ENCODE results near the gene LUC7L3.
"Not testable (repeated sequence)": the region's sequence is repeated elsewhere in the genome, so short reads cannot be mapped to it uniquely, and the experiment has no call there.

LUC7L3 gene

GRCh38 chr17:50710650-50711049 is 8.8 kb upstream of the LUC7L3 start:
- DNase-seq = no peak

- no peak for DNase-seq
These were observed 6.8 kb upstream of the LUC7L3 start for GRCh38 chr17:50712641-50713040.

- no peak for DNase-seq
These were observed 3.9 kb upstream of the LUC7L3 start for GRCh38 chr17:50715471-50715870.

- DNase-seq = no peak
These were observed 756 bp downstream of the LUC7L3 start for GRCh38 chr17:50719924-50720794.

- no peak for DNase-seq
These were observed 2.0 kb downstream of the LUC7L3 start for GRCh38 chr17:50721194-50722010.

- no peak for DNase-seq
These were observed 3.3 kb downstream of the LUC7L3 start for GRCh38 chr17:50722746-50723145.

- DNase-seq = not testable (repeated sequence)
These were observed 5.2 kb downstream of the LUC7L3 start for GRCh38 chr17:50724622-50725021.

GRCh38 chr17:50725769-50726655 is 6.6 kb downstream of the LUC7L3 start:
- no peak for DNase-seq

- DNase-seq = no peak
These were observed 8.7 kb downstream of the LUC7L3 start for GRCh38 chr17:50728112-50728429.

- DNase-seq = no peak
These were observed 9.7 kb downstream of the LUC7L3 start for GRCh38 chr17:50728881-50729765.

GRCh38 chr17:50731575-50732460 is 12.4 kb downstream of the LUC7L3 start:
- DNase-seq = no peak

GRCh38 chr17:50735287-50735686 is 15.9 kb downstream of the LUC7L3 start:
- DNase-seq = no peak

- DNase-seq = no peak
These were observed 17.8 kb downstream of the LUC7L3 start for GRCh38 chr17:50737118-50737698.

GRCh38 chr17:50739098-50739497 is 19.7 kb downstream of the LUC7L3 start:
- no peak for DNase-seq

- DNase-seq = no peak
These were observed 26.2 kb downstream of the LUC7L3 start for GRCh38 chr17:50745631-50746030.

GRCh38 chr17:50749245-50749644 is 29.8 kb downstream of the LUC7L3 start:
- DNase-seq = no peak

- DNase-seq = no peak
These were observed 35.1 kb downstream of the LUC7L3 start for GRCh38 chr17:50754521-50754920.

- no peak for DNase-seq
These were observed 39.1 kb downstream of the LUC7L3 start for GRCh38 chr17:50758524-50758923.

- no peak for DNase-seq
These were observed 39.7 kb downstream of the LUC7L3 start for GRCh38 chr17:50758989-50759544.

GRCh38 chr17:50762177-50762576 is 42.8 kb downstream of the LUC7L3 start:
- DNase-seq = no peak

Data from activated T-cell treated with anti-CD3 and anti-CD28 coated beads for 4 hours (primary cell).